ENCODE data around the gene PTGES2.
"Not testable (repeated sequence)": the region's sequence is repeated elsewhere in the genome, so short reads cannot be mapped to it uniquely, and the experiment has no call there.

The PTGES2 gene

DNA sequence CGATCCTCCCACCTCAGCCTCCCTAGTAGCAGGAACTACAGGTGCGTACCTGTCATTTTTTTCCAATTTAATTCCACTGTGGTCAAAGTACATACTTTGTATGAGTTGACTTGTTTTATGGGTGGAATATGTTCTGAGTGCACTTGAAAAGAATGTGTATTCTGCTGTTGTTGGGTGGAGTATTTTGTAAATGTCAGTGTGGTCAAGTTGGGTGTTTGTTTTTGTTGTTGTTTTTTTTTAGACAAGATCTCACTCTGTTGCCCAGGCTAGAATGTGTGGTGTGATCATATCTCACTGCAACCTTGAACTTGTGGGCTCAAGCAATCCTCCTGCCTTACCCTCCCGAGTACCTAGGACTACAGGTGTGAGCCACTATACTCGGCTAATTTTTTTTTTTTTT is 41.6 kb downstream of the PTGES2 start:
- no peak for DNase-seq

DNA sequence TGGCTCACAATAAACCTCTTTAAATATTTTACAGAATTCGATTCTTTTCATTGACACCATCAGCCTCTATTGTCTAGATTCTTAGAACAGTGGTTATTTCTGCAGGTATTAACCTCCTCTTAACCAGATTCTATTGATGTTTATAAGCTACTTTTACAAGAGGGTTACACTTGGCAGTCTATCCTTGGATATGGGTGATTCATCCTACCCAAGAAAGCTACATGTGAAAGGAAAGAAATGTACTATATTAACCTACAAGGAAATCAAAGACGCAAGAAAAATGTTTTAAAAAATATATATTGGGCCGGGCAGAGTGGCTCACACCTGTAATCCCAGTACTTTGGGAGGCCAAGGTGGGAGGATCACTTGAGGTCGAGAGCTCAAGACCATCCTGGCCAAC is 42.8 kb downstream of the PTGES2 start:
- no peak for DNase-seq

DNA sequence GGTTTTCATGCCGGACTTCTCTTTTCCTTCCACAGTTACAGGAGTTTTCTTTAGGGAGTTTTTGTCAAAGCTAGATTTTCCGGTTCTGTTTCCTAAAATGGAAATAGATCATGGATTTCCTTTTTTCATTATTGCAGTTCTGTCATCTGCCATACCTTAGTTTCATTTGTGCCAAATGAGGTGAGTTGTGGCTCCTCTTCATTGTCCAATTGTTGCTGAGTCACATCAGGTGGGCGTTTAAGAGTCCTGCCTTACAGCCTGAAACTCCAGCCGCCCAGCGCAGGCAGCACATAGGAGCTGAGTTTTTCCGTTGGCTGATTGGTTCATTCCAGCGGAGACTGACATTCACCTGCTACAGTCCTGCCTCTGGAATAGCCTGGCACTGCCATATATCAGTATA is 45.4 kb downstream of the PTGES2 start:
- DNase-seq: no peak

DNA sequence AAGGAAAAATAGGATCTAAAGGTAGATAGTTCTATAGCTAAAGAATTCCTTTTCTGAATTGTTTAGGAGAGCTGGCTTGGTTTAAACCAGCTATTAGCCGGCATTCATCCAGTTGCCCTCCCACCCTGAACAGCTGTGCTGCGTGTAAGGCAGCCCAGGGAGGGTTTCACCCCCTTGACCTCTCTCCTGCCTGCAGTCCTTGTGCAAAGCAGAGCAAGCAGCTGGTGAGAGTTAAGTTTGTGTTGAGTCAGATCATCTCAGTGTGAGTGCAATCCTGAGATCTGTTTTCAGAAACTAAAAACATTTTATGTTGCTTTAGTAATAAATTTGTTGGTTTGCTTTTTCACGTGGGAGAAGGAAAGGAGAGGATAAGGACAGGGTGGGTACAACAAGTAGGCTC is 46.5 kb downstream of the PTGES2 start:
- DNase-seq: no peak

DNA sequence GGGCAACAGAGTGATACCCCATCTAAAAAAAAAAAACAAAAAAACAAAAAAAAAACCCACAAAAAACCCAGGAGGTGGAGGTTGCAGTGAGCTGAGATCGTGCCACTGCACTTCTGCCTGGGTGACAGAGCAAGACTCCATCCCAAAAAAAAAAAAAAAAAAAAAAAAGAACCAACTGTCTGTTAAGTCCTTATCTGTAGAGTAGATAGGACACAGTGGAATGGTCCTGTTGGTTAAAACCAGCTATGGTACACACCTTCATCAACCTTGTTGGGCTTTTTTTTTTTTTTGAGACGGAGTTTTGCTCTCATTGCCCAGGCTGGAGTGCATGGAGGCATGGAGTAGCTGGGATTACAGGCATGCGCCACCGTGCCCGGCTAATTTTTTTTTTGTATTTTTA is 47.3 kb downstream of the PTGES2 start:
- DNase-seq: no peak

DNA sequence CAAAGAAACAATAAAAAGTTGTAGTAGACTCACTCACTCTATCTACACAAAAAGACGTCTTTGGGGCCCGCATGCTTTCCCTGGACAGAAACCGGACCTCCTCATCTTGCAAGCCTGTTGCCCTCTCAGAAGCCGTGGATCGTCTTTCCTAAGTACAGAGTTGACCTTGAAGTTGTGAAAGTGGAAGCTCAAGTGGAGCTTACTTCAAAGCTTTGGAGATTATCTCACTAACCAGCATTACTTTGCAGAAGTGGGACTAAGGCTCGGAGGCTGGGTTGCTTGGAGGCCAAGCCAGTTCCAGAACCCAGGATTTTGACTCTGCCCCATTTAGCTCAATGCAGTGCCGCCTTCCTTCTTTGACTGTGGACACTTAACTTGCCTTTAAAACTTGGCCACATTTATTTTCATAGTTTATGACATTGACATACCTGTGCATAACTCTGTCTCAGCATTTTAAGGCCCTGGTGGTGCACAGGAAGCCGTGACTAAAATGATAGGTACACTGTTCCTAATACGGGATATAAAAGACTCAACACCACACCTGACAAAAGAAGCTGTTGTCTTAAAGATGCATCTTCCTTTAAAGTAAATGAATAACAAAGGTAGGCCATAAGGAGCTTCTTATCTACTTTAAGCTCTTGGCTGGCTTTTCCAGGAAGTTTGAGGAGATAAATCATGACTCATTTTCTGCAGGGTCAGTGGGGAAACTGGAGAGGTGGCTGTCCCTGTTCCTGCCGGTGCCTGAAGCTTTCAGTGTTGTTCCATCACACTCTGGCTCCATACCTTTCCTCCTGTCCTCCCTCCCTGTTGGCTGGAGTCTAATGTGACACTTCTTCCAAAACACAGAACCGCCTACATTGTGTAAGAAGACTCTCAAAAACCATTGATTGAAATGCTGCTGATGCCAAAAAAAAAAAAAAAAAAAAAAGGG is 48.8 kb downstream of the PTGES2 start:
- DNase-seq: no peak

DNA sequence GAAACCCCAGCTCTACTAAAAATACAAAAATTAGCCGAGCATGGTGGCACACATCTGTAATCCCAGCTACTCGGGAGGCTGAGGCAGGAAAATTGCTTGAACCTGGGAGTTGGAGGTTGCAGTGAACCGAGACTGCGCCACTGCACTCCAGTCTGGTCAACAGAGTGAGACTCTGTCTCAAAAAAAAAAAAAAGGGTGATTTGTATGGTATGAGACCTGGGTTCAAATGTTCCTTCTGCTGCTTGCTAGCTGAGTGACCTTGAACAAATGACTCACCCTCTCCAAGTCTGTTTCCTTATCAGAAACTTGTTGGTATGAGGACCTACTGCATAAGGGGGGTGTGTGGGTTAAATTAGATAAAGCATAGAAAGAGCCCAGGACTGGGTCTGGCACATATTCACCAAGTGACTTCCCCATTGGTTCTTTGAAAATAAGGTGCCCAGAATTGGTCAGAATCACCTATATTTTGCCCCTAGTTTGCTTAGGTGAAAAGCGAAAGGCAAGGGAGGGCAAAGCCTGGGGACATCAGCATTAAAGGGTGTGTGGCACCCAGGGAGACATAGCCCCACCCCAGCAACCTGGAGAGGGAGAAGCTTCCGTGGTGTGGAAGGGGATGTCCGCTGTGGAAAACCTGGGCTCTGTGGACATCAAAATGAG is 49.6 kb downstream of the PTGES2 start:
- no peak for DNase-seq

DNA sequence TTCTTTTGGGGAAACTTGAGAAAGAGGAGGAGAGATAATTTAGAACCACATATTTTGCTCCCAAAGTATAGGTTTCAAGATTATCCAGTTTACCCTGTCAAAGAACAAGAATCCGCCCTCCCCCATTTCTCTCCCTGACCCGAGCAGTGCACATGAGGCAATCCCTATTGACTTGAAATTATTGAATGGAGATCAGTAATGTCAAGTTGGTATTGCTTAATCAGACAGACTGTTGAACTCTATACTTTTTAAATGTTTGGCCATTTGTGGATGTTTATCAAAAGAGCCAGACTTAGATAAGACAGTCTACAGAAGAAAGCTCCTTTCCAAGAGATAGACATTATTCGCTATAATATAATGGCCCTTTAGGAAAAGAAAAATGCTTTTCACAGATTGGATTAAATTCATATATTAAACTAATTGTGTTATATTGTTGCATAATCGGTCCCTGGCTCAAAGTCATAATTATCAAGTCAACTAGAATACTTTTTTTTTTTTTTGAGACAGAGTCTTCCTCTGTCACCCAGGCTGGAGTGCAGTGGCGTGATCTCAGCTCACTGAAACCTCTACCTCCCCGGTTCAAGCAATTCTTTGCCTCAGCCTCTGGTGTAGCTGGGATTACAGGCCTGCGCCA is 54.2 kb downstream of the PTGES2 start:
- no peak for DNase-seq

DNA sequence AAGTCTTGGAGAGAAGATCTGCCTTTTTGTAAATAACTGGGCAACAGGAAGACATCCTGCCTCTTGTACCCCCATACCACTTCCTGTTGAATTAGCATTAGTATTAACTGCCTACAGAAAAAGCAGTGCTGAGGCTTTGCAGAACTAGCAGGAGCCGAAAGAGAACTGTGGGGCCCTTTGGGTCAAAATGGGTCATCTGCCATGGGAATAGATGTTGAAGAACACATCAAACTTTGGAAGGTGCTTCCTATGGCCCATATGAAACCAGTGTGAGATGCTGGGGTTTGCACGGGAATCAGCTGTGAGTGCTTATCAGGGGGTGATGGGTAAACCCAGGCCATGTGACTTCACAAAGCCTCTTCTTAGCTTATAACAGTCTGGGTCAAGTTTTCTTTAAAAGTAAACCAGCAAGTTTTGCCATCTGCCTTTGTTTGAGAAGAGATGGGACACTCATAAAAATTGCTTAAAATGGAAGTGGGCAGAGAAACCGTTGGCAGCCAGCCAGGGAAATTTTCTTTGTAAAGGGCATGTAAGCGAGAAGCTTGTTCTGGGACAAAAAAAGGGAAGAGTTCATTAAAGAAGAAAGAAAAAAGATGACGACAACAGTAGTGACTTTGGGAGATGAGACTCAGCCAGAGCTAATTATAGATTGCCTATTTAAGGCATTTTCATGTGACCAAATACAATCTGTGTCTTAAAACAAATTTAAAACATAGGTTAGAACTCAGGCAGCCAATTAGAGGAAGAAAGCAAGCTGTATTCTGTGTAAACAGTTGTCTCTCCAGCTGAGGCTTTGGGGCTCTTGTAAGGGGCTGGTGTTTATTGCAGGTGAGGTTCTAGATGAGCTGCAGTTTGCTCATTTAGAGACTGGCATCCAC is 55.1 kb downstream of the PTGES2 start:
- DNase-seq: no peak

DNA sequence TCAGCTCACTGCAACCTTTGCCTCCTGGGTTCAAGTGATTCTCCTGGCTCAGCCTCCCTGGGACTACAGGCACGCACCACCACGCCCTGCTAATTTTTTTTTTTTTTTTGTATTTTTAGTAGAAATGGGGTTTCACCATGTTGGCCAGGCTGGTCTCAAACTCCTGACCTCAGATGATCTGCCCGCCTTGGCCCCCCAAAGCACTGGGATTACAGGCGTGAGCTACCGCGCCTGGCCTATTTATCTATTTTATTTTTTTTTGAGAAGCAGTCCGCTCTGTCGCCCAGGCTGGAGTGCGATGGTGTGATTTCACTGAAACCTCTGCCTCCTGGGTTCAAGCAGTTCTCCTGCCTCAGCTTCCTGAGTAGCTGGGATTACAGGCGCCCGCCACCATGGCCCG is 56.1 kb downstream of the PTGES2 start:
- DNase-seq: not testable (repeated sequence)

DNA sequence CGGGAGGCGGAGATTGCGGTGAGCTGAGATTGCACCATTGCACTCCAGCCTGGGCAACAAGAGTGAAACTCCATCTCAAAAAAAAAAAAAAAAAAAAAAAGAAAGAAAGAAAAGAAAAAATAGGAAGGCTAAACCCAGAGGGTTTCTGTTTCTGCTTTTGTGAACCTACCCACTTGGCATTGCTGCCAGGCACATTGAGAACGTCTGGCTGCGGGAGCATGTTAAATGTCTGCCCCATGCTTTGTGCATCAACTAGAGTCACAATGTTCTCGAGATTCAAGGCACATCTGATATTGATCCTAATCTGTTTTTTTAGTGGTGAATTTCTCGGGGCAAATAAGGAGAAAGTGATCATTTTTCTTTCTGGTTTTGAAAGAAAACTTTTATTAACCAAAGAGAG is 56.7 kb downstream of the PTGES2 start:
- no peak for DNase-seq

Measured in NCI-H1092 (cell line).